Measurements from ENCODE around the gene PHOSPHO2.

DNA sequence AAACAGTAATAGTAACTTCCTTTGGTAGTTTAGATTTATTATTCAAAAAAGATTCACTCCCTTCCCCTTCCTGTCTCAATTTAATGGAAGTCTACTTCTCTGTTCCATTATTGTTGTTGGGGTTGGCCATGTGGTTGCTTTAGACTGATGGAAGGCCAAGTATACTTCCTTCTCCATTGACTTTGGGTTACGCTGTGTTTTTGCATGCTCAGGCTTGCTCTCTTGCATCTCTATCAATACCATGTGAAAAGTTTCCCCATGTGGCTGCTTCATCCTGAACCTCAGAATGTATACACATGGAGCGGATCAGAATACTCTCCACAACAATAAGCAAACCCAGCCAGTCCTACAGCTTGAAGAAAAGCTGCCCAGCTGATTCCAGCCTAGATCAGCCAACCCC is 20.3 kb upstream of the PHOSPHO2 start:
- TF ChIP-seq, protein P1, sequence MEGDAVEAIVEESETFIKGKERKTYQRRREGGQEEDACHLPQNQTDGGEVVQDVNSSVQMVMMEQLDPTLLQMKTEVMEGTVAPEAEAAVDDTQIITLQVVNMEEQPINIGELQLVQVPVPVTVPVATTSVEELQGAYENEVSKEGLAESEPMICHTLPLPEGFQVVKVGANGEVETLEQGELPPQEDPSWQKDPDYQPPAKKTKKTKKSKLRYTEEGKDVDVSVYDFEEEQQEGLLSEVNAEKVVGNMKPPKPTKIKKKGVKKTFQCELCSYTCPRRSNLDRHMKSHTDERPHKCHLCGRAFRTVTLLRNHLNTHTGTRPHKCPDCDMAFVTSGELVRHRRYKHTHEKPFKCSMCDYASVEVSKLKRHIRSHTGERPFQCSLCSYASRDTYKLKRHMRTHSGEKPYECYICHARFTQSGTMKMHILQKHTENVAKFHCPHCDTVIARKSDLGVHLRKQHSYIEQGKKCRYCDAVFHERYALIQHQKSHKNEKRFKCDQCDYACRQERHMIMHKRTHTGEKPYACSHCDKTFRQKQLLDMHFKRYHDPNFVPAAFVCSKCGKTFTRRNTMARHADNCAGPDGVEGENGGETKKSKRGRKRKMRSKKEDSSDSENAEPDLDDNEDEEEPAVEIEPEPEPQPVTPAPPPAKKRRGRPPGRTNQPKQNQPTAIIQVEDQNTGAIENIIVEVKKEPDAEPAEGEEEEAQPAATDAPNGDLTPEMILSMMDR (IDR thresholded peaks at IDR 0.05): no peak
- TF ChIP-seq POLR2A (IDR thresholded peaks at IDR 0.05): no peak

All from heart left ventricle (tissue), 13 donors.